Activated effector memory CD4-positive, alpha-beta T cell treated with anti-CD3 and anti-CD28 coated beads, Interleukin-2, amount 50 U/mL, for 16 hours (primary cell): ENCODE measurements around the gene ERFE.

Source experiments
- DNase-seq: peaks from one replicate; pipeline ENCODE4 v3.0.0-alpha.2; 2020

ERFE gene

DNA sequence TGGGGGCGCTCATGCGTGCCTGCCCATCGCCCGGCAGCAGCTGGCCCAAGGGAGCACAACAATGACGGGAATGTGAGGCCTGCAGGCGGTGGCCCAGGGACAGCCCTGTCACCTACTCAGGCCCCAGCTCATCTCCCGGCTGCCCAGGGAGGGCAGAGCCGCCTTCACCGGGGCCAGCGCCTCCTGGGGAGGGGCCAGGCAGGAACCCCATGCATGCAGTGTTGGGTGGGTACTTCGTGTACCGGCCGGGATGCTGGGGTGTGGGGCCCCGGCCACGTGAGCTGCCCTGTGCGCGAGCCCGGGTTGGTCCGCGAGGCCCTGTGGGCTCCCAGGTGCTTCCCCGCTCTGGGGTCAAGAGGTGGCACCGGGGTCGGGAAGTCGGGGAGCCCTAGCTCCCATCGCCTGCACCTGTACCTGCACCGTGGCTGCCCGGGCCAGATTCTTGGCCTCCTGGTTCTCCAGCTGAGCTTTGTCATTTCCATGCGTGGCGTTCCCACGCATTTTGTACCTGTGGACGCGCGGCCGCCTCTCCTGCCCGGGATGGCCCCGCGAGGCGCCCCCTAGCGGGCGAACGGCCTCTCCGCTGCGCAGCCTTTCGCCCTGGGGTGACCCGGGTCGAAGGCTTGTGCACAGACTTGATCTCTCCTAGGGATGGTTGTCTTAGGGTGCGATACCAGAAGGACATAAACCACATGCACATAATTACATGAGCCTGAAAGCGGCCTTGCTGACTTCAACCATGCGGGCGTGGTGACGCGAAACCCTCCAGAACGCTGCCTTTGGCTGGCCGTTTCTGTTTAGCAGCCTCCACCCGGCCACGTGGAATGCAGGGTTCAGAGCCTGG, 19.4 kb upstream of the ERFE start:
- peak; percentile 72 for DNase-seq

GRCh38 chr2:238140040-238140439, 18.7 kb upstream of the ERFE start:
- no peak for DNase-seq

DNA sequence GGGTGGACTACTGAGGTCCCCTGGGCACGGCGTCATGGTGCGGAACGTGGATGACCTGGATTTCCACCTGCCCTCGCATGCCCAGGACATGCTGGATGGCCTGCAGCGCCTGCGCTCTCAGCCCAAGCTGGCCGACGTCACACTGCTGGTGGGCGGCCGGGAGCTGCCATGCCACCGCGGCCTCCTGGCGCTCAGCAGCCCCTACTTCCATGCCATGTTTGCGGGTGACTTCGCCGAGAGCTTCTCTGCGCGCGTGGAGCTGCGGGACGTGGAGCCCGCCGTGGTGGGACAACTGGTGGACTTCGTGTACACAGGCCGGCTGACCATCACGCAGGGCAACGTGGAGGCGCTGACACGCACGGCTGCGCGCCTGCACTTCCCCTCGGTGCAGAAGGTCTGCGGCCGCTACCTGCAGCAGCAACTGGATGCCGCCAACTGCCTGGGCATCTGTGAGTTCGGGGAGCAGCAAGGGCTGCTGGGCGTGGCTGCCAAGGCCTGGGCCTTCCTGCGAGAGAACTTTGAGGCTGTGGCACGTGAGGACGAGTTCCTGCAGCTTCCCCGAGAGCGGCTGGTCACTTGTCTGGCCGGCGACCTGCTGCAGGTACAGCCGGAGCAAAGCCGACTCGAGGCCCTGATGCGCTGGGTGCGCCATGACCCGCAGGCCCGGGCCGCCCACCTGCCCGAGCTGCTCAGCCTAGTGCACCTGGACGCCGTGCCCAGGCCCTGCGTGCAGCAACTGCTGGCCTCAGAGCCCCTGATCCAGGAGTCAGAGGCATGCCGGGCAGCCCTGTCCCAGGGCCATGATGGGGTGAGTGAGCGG, 17.8 kb upstream of the ERFE start:
- DNase-seq, result no peak

GRCh38 chr2:238141541-238142318, 17.0 kb upstream of the ERFE start:
- DNase-seq, result no peak

- DNase-seq, result no peak
These were observed 16.2 kb upstream of the ERFE start for GRCh38 chr2:238142382-238143205.

- DNase-seq, result peak; percentile 67
These were observed 15.4 kb upstream of the ERFE start for GRCh38 chr2:238143239-238143951.

DNA sequence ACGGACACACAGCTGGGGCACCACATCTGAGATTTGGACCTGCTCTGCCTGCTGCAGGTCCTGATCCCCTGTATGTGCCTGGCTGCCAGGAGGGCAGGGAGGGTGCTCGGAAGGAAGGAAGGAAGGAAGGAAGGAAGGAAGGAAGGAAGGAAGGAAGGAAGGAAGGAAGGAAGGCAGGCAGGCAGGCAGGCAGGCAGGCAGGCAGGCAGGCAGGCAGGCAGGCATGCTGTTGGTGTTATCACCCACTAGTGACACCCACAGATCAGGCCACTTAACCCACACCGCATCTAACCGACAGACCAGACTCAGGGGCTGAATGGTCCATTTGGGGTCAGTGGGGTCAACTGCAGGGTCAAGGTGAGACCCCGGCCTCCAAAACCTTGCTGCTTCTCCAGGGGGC, 14.5 kb upstream of the ERFE start:
- DNase-seq, result no peak

DNA sequence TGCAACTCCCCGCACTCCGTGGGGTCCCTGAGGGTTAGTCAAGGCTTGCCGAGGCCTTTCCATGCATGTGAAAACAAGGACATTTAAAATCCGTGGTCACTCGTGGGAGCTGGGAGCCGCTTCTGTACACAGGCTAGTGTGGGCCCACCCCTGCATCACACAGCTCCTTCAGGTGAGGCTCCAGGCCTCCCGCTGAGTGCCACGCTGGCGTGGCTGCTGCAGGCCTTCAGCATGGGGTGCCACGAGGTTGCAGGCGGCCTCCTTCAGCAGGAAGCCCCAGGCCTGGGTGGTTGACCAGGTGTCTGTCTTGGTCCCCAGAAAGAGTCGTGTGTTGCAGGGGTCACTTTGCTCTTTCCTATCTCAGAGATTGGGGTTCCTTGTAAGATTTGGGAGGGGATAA, 13.7 kb upstream of the ERFE start:
- no peak for DNase-seq

- no peak for DNase-seq
These were observed 12.9 kb upstream of the ERFE start for GRCh38 chr2:238145851-238146250.

GRCh38 chr2:238146884-238147544, 11.8 kb upstream of the ERFE start:
- DNase-seq, result no peak

GRCh38 chr2:238148981-238149380, 9.8 kb upstream of the ERFE start:
- DNase-seq, result no peak

GRCh38 chr2:238149841-238150572, 8.8 kb upstream of the ERFE start:
- DNase-seq, result no peak

DNA sequence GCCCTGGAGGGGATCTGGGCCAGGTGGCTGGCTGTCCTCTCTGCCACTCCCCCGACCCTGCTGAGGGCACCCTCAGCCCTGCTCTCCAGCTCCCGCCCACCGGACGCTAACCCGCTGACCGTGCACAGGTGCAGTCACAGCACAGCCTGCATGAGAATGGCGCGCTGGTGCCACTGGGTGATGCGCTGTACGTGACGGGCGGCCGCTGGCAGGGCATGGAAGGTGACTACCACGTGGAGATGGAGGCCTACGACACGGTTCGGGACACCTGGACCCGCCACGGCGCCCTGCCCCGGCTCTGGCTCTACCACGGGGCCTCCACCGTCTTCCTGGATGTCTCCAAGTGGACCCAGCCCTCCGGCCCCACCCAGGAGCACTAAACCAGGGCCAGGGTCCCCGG, 8.1 kb upstream of the ERFE start:
- DNase-seq, result no peak

DNA sequence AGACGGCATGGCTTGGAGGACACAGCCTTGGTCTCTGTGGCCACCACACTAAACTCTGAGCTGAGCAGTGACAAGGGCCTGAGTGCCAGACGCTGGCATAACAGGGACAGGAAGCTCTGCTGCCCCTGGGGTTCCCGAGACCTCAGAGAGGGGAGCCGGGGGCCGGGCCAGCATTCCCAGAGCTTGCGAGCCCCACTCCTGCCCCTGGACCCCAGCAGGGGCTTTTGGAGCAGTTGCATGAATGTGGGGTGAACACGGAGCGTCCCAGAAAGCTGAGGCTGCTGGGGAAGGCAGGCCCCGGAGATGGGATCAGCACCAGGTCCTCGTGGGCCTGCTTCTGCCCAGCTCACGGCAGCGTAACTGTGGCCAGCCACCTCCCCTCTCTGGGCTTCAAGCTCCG, 7.6 kb upstream of the ERFE start:
- no peak for DNase-seq

- DNase-seq, result no peak
These were observed 7.0 kb upstream of the ERFE start for GRCh38 chr2:238151628-238152235.

- DNase-seq, result no peak
These were observed 5.7 kb upstream of the ERFE start for GRCh38 chr2:238152771-238153688.

DNA sequence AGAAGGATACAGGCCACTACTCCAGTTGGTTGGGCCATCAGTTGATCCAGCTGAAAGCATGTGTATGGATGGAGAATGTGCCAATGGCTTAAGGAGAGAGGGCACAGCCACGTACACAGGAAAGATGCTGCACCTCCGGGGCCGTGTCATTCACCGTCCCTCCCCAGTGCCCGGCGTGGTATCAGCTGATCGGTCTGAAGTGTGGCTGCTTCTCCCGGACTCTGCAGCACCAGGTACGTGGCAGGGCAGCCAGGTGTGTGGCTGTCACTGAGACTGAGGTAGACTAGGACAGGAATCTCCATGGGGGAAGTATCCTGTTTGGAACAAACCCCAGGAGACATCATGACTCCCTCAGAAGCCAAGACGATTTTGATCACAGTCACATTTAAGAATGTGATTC, 4.2 kb upstream of the ERFE start:
- DNase-seq, result no peak

- no peak for DNase-seq
These were observed 3.6 kb upstream of the ERFE start for GRCh38 chr2:238155051-238155760.
